ENCODE measurements around the gene EIF4E1B.

EIF4E1B gene

GRCh38 chr5:176682016-176682531, 51.6 kb downstream of the EIF4E1B start:
- no peak for ATAC-seq
- TF ChIP-seq ESRRG (CRISPR knock-in tag; IDR thresholded peaks at IDR 0.05) (no peak), PPARA (CRISPR knock-in tag; IDR thresholded peaks at IDR 0.05; ENCODE audit: borderline replicate concordance) (no peak), ZFP30 (CRISPR knock-in tag; IDR thresholded peaks at IDR 0.05) (no peak), CSRNP3 (CRISPR knock-in tag; IDR thresholded peaks at IDR 0.05) (no peak), ZNF565 (CRISPR knock-in tag; conservative IDR thresholded peaks at IDR 0.05; ENCODE audit: low read depth) (no peak), SNAI2 (CRISPR knock-in tag; IDR thresholded peaks at IDR 0.05) (no peak), CSDC2 (CRISPR knock-in tag; IDR thresholded peaks at IDR 0.05) (no peak), TSHZ2 (CRISPR knock-in tag; IDR thresholded peaks at IDR 0.05) (no peak), GLIS3 (CRISPR knock-in tag; IDR thresholded peaks at IDR 0.05) (no peak), ZNF70 (CRISPR knock-in tag; IDR thresholded peaks at IDR 0.05) (no peak)

- TF ChIP-seq RARB (CRISPR knock-in tag; IDR thresholded peaks at IDR 0.05), result no peak
- TF ChIP-seq PATZ1 (CRISPR knock-in tag; IDR thresholded peaks at IDR 0.05; ENCODE audit: borderline replicate concordance), result no peak
- TF ChIP-seq ZNF565 (CRISPR knock-in tag; conservative IDR thresholded peaks at IDR 0.05; ENCODE audit: low read depth), result no peak
- TF ChIP-seq ZNF70 (CRISPR knock-in tag; IDR thresholded peaks at IDR 0.05), result no peak
Observed at GRCh38 chr5:176685010-176685409, 54.5 kb downstream of the EIF4E1B start.

GRCh38 chr5:176687247-176687646, 56.8 kb downstream of the EIF4E1B start:
- no peak for TF ChIP-seq PATZ1 (CRISPR knock-in tag; IDR thresholded peaks at IDR 0.05; ENCODE audit: borderline replicate concordance)
- no peak for TF ChIP-seq TSHZ2 (CRISPR knock-in tag; IDR thresholded peaks at IDR 0.05)
- no peak for TF ChIP-seq OSR1 (CRISPR knock-in tag; IDR thresholded peaks at IDR 0.05)
- no peak for TF ChIP-seq ZFP30 (CRISPR knock-in tag; IDR thresholded peaks at IDR 0.05)
- TF ChIP-seq TCF4 (CRISPR knock-in tag; IDR thresholded peaks at IDR 0.05; ENCODE audit: borderline replicate concordance), result no peak
- no peak for TF ChIP-seq ZC3H10 (CRISPR knock-in tag; IDR thresholded peaks at IDR 0.05)
- no peak for TF ChIP-seq CSRNP3 (CRISPR knock-in tag; IDR thresholded peaks at IDR 0.05)
- TF ChIP-seq ZFP3 (CRISPR knock-in tag; IDR thresholded peaks at IDR 0.05), result no peak
- no peak for TF ChIP-seq BACH2 (CRISPR knock-in tag; IDR thresholded peaks at IDR 0.05; ENCODE audit: borderline replicate concordance)
- TF ChIP-seq ZNF8 (CRISPR knock-in tag; IDR thresholded peaks at IDR 0.05), result no peak
- no peak for TF ChIP-seq CSDC2 (CRISPR knock-in tag; IDR thresholded peaks at IDR 0.05)
- no peak for TF ChIP-seq SNAI2 (CRISPR knock-in tag; IDR thresholded peaks at IDR 0.05)
- no peak for TF ChIP-seq TOX (CRISPR knock-in tag; IDR thresholded peaks at IDR 0.05; ENCODE audit: borderline replicate concordance)
- no peak for TF ChIP-seq GLIS3 (CRISPR knock-in tag; IDR thresholded peaks at IDR 0.05)
- no peak for TF ChIP-seq ARNTL (CRISPR knock-in tag; IDR thresholded peaks at IDR 0.05; ENCODE audit: borderline replicate concordance, low read depth)
- no peak for TF ChIP-seq PPARA (CRISPR knock-in tag; IDR thresholded peaks at IDR 0.05; ENCODE audit: borderline replicate concordance)
- no peak for TF ChIP-seq ZNF565 (CRISPR knock-in tag; conservative IDR thresholded peaks at IDR 0.05; ENCODE audit: low read depth)
- no peak for TF ChIP-seq ISL1 (CRISPR knock-in tag; IDR thresholded peaks at IDR 0.05)
- no peak for TF ChIP-seq RARB (CRISPR knock-in tag; IDR thresholded peaks at IDR 0.05)
- TF ChIP-seq ZNF70 (CRISPR knock-in tag; IDR thresholded peaks at IDR 0.05), result no peak
- no peak for ATAC-seq

More at GRCh38 chr5:176685010-176685409, 54.5 kb downstream of the EIF4E1B start:
- ATAC-seq, result no peak
